DND-41 (cell line): ENCODE results near the gene CRACR2A.

Experiments used
- EZH2 ChIP-seq: IDR thresholded peaks from 3 replicates; pipeline ENCODE4 v1.6.1; 2012; ENCODE audit warnings: borderline replicate concordance, low read depth, mild to moderate bottlenecking, moderate library complexity, low read length, inconsistent platforms; ENCODE audit not compliant: severe bottlenecking
- TF ChIP-seq, protein P1 (sequence below): IDR thresholded peaks from 2 replicates; pipeline ENCODE4 v1.5.1; 2012; ENCODE audit warnings: borderline replicate concordance, low read length, moderate library complexity, mild to moderate bottlenecking; ENCODE audit not compliant: poor library complexity, severe bottlenecking; ENCODE audit errors: extremely low read depth

DNA sequence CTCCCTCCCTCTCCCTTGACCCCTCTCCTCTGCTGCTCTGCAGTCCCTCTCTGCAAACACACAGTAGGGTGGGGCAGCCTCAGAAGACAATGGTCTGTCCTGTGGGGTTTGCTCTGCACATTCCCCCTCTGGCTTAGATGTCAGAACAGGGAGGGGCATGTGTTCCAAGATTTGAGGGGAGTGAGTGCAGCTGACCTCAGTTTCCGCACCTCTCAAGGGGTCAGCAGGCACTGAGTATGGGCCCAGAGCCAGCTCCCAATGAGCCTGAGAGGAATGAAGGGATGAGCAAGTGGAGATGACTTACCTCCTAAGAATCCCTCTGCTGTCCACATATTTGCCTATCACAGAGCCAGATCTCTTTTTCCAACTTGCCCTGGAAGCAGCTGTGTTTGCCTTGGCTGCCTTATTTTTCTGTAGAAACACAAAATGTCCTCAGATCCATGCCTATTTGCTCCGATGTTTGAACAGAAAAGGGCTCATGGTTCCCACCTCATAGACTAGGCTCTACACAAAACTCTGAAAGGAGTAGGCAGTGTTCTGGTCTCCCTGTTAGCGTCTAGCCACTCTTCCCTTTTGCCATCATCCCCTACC, 111.4 kb downstream of the CRACR2A start:
- TF ChIP-seq, protein P1, sequence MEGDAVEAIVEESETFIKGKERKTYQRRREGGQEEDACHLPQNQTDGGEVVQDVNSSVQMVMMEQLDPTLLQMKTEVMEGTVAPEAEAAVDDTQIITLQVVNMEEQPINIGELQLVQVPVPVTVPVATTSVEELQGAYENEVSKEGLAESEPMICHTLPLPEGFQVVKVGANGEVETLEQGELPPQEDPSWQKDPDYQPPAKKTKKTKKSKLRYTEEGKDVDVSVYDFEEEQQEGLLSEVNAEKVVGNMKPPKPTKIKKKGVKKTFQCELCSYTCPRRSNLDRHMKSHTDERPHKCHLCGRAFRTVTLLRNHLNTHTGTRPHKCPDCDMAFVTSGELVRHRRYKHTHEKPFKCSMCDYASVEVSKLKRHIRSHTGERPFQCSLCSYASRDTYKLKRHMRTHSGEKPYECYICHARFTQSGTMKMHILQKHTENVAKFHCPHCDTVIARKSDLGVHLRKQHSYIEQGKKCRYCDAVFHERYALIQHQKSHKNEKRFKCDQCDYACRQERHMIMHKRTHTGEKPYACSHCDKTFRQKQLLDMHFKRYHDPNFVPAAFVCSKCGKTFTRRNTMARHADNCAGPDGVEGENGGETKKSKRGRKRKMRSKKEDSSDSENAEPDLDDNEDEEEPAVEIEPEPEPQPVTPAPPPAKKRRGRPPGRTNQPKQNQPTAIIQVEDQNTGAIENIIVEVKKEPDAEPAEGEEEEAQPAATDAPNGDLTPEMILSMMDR: no peak
- TF ChIP-seq EZH2: no peak
